ENCODE data around the gene KIAA0753. TPM values are rescaled to one million over a fixed set of nuclear protein-coding genes. Genes with fewer than 3 reads are reported as not detected.
"Not testable (repeated sequence)": the region's sequence is repeated elsewhere in the genome, so short reads cannot be mapped to it uniquely, and the experiment has no call there.

The KIAA0753 gene
- total RNA-seq, 1 donor from 2014 or later: 3.1 TPM

DNA sequence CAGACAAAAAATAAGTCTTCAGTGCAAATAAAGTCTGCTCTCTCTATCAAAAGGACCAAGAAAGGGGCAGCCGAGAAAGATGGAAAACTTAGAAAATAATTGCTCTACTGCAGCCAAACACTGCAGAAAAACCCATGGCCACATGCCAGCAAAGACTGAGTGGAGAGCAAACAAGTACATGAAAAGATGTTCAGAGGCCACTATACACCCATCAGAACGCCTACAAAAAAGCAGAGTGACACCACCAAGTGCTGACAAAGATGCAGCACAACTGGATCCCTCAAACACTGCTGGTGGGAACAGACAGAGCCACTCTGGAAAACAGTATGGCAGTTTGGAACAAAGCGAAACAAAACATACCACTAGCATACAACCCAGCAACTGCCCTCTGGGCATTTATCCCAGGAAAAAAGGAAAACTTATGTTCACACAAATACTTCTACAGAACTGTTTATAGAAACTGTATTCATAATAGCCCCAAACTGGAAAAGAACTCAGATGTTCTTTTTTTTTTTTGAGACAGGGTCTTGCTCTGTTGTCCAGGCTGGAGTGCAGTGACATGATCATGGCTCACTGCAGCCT is 36.7 kb downstream of the KIAA0753 start:
- DNase-seq (ENCODE audit: low spot score): no peak
- no peak for ATAC-seq

DNA sequence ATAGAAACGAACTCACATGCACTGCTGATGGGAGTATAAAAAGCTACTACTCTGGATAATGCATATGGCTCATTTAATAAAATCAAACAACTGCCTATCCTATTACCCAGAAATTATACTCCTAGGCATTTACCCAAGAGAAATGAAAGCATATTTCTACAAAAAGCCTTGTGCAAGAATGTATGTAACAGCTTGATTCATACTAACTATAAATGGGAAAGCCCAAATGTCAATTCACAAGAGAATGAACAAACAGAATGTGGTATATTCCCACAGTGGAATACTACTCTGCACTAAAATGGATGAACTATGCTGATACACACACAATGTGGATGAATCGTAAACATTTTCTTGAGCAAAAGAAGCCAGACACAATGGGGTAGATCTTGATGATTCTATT is 38.4 kb downstream of the KIAA0753 start:
- no peak for DNase-seq (ENCODE audit: low spot score)
- no peak for ATAC-seq

DNA sequence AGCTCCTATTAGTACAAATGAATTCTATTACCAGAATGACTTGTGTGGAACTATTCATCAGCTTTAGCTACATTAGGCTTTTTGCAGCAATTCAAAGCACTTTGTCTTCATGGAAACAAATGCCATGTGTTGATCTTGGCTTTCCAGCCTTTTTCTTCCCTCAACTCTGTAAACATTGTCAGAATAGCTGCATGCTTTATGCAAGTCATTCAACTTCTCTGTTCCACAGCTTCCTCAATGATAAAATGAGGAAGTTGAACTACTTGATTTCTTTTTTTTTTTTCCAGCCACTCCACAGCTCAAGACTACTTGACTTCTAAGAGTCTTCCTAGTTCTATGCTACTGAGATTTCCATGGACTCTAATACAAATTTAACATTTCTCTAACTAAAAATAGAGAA is 41.1 kb downstream of the KIAA0753 start:
- ATAC-seq (peak; percentile 36), DNase-seq (ENCODE audit: low spot score) (no peak)

DNA sequence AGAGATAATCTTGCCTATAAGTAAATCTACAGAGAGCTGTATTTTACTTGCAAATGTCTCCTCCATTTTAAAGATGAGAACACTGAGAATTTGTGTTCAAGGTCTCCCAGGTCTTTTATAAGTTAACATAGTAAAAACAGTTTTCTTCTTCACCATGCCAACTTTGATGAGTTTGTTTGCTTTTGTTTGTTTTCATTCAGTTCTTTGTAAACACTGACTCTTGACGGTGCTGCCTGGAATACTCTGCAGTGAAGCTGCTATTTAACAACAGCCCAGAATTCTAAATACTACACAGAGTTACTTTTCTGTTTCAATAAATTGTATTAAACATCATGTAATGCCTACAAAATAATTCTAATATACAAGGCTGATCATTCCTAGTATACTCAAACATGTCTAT is 42.8 kb downstream of the KIAA0753 start:
- ATAC-seq (no peak), DNase-seq (ENCODE audit: low spot score) (no peak)

DNA sequence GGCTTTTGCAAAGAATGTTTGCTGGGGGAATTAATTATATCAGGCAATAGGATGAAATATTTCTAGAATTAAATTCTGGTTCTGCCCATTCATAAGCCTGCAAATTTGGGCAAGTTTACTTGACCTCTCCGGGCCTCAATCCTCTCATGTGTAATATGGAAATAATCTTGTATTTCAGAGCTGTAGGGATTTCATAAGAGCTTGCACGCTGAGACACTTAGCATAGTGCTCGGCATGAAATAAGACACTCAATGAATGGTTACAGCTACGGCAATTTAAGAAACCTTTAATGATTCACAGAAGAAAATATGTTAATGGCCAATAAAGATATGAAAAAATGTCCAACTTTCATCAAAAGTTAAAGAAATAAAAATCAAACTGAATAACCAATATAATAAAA is 43.6 kb downstream of the KIAA0753 start:
- DNase-seq (ENCODE audit: low spot score) (no peak), ATAC-seq (no peak)

DNA sequence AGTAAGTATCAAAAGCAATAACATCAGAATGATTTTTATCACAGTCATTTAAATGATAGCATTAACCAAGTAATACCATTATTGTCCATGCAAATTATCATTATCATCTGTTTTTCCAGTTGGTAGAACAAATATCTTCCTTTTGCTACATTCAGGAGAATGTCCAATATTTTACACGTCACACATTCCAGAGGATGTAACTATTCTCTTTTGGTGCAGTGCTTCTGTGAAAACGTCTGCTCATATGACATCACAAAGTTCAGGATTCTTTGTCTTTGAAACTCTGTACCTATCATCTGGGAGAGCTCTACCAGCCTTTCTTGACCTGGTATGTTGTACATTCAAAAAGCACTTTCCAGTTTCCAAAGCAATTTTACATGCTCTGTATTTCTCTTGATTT is 44.0 kb downstream of the KIAA0753 start:
- no peak for ATAC-seq
- DNase-seq (ENCODE audit: low spot score): no peak

DNA sequence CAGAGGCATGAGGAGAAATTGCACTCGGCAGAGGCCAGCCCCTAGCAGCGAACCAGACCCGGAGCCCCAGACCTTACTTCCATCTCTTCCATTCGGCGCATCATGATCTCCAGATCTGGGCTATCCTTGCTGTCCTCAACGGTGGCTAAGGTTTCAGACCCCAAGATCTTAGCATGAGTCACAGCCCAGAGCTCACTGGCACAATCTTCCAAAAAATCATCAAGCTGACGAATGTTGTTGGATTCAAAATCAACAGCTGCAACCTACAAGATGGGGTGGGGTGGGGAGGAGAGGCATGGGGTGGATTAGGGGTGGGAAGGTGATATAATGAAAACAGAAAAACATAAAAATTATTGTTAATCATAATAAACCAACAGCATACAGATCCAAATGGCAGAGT is 44.4 kb downstream of the KIAA0753 start:
- ATAC-seq (no peak), DNase-seq (ENCODE audit: low spot score) (no peak)

DNA sequence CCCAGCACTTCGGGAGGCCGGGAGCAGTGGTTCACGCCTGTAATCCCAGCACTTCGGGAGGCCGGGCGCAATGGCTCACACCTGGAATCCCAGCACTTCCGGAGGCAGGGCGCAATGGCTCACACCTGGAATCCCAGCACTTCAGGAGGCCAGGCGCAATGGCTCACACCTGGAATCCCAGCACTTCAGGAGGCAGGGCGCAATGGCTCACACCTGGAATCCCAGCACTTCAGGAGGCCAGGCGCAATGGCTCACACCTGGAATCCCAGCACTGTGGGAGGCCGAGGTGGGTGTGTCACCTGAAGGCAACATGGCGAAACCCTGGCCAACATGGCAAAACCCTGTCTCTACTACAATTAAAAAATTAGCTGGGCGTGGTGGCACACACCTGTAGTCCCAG is 47.1 kb downstream of the KIAA0753 start:
- ATAC-seq; DNase-seq (ENCODE audit: low spot score): not testable (repeated sequence)

DNA sequence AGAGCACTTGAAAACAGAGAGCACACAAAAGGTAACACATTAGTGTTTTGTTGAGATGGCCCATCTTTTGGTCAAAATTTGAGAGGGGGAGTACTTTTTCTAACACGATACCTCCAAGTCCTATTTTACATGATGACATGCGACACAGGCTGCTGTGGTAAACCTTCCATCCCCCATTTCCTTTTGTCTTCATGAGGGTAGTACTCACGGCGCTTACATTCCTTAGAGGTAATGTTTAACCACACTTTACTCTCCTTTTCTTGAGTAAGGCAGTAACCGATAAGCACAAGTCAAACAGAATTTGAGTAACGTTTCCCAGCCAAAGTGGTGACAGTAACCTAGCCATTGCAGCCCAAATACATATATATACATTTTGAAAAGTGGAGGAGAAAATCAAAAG is 48.3 kb downstream of the KIAA0753 start:
- ATAC-seq: no peak
- no peak for DNase-seq (ENCODE audit: low spot score)

DNA sequence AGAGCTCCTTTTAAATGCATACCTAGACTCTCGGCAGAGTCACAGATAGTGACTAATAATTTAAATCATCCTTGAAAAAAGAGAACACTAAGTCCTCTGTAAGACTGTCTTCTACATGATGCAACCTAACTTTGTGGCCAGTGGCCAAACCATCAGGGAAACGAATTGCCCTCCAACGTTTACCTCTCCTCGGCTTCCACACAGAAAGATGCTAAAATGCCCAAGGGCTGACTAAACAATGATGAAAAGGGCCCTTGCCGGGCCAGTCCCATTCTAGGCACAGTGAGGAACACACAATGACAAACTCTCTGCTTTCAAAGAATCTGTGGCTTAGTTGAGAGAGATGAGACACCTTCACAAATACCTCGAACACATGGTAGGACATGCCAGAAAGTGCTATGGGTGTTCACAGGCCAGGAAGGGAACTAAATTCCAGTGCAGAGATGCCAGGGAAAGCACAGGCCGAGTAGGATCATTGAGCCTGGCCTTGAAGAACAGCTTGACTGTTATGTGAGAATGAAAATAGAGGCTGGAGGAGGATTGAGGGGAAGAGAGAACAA is 48.8 kb downstream of the KIAA0753 start:
- ATAC-seq (no peak), DNase-seq (ENCODE audit: low spot score) (no peak)

DNA sequence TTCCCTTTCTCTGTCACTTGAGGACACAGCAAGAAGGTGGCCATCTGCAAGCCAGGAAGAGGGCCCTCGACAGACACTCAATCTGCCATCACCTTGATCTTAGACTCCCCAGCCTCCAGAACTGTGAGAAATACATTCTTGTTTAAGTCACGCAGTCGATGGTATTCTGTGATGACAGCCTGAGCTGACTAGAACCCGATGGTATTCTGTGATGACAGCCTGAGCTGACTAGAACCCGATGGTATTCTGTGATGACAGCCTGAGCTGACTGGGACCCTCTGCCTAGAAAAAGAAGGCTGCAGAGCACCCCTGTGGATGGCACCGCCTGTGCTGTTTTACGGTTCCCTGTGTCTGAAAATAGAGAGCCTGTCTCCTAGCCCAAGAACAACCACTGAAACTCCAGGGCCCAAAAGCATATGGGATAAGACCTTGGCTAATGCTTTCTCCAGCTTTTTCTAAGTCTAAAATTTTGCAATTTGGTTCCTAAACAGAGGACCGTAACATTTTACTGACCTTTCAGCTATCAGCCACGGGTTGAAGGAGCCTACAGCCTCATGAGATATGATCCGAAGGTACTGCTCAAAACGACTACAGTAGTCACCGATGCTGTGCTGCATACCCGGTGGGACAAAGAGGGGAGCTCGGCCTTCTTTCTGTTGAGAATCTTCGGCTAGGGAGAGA is 51.1 kb downstream of the KIAA0753 start:
- no peak for DNase-seq (ENCODE audit: low spot score)
- ATAC-seq: no peak

DNA sequence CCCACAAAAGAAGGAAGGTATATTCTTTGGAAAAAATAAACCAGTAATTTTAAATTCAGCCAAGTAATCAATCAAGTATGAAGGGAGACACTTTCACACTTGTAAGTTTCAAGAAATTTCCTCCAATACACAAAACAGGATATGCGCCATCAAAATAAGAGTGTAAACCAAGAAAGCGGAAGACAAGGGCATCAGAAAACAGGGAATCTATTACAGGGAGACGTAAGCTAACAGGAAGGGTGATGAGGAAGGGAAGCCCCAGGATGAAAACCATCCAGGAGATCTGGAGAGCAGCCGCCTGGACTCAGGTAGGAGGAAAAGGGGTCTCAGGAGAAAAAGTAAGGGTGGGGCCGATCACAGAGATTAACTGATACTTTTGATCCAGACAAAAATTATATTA is 52.3 kb downstream of the KIAA0753 start:
- ATAC-seq: no peak
- no peak for DNase-seq (ENCODE audit: low spot score)

DNA sequence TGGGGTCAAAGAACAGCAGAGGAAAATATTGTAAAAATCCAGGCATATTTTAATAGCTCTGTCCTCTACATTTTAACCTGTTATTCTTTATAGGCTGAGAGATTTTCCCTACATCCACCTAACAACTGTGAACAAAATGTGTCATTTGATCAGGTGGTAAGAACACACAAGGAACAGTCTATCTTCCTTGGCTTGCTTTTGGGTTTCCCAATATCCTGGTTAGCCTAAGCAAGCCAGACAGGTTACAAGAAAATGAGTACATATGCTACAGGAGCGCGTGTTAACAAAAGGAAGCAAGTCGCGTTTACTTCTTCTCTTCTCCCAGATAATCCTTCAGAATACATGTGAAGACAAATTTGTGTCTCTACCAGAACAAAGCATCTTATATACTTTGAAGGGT is 53.2 kb downstream of the KIAA0753 start:
- DNase-seq (ENCODE audit: low spot score) (no peak), ATAC-seq (no peak)

DNA sequence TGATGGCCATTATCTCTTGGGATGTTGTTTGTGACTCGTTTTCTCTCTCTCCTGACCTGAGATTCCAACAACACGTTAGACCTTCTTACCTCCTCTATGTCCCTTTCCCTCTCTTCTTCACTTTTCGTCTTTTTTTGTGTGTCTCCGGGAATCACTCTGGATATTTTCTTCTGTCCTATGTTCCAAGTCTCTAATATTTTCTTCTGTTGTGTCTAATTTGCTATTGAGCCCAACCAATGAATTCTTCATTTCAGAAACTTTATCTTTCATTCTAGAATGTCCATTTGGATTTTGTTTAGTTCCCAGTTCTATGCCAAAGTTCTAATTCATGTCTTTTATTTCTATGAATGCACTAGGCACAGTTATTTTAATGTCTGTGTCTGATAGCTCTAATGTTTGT is 57.1 kb downstream of the KIAA0753 start:
- ATAC-seq (no peak), DNase-seq (ENCODE audit: low spot score) (no peak)

DNA sequence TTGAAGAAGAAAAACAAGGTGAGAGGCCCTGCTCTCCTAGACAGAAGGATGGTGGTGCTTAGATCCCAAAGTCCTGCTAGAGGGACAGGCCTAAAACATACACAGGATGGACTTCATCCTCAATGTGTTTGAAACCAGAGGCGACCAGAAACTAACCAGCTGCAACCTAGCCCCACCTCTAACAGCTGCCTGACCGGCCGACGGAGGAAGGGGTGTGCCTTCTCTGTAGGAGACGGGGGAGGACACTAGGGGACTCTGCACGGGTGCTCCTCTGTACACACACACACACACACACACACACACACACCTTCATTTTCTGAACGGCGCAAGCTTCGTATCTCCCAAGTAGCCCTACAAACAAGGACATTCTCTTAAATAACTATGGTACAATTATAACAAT is 59.9 kb downstream of the KIAA0753 start:
- no peak for DNase-seq (ENCODE audit: low spot score)
- no peak for ATAC-seq

DNA sequence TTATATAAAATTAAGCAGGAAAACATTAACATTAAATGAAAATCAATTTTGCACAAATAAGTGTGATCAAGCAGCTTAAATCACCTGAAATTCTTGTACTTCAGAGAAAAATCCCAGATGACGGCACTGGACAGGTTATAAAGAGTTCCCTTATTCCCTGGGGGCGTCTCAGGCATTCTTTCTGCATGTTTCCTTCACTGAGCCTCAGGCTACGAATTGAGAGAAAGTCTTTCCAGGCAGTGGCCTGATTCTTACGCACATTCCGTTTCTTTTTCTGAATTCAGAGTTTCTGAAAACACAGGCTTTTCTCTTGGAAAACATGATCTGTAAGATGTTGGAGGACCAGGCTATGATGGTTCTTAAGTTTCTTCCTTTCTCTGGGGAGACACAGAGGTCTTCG is 62.0 kb downstream of the KIAA0753 start:
- DNase-seq (ENCODE audit: low spot score): no peak
- no peak for ATAC-seq

DNA sequence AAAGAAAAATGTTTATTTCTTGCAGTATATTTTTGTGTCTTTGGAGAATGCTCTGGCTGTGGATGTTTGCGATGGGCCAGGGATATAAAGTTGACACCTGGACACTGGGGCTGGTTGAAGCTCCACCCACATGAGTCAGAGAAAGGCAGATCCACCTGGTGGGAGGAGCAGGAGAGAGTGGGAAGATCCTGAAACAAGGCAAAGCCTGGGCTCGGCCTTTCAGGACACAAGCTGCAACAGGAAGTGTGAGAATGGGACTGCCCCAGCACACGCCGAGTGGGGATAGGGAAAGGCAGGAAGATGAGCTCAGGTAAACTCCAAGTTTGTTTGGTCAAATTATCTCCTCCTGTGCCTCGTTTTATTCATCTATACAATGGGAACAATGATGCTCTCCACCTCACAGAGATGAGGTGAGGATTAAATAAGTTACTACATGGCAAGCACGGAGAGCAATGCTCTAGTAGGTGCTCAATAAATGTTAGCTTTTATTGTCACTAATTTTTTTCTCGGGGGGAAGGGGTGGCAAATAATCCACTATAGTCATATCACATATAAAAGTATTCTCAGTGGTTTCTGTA is 62.7 kb downstream of the KIAA0753 start:
- ATAC-seq (no peak), DNase-seq (ENCODE audit: low spot score) (no peak)

DNA sequence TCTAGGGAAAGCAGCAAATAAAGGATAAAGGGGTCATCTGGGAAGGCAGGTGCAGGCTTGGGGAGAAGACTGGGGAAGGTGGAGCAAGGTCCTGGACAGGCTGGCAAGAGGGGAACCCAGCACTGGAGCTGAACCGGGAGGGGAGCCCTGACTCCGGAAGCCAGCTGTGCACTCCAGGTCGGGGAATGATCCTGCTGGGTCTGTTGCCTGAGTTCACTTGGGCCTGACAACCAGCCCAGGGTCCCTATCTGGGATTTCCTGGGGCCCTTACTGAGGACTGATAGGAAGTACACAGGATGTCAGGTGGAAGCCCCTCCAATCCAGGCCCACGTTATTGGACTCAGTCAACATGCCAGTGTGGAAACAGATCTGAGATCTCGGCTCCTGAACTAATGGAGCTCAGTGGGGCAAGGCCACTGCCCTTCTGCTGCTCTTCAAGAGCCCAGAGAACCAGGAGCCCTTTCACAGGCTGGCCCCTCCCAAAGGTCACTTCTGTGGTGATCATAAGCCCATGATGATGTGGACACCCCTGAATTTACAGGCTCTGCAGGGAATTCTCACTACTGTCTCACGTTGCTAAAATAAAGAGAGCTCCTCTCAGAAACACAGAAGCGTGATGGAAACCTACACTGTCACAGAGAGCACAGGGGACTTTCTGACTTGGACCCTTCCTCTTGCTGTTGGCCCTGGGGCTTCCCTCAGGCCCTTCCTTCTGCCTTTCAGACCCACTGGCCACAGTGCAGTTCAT is 64.3 kb downstream of the KIAA0753 start:
- DNase-seq (ENCODE audit: low spot score) (no peak), ATAC-seq (no peak)

DNA sequence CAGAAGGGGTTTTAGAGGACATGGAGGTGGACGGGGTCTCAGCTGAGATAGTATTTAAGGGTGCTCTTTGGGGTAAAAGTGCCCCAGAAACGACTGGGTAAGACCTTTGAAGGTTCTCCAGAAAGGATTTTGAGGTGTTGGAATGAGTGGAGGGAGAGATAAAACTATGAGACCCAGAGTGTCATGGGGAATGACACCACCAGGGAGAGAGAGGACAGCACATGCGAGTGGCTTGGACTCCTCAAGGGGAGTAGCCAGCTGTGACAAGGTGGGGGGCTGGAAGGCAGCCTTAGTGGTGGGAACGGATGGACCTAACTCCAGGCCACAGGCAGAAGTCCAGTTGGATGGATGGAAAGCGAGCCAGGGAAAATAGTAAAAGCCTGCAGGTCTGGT is 64.9 kb downstream of the KIAA0753 start:
- no peak for ATAC-seq
- DNase-seq (ENCODE audit: low spot score): no peak

DNA sequence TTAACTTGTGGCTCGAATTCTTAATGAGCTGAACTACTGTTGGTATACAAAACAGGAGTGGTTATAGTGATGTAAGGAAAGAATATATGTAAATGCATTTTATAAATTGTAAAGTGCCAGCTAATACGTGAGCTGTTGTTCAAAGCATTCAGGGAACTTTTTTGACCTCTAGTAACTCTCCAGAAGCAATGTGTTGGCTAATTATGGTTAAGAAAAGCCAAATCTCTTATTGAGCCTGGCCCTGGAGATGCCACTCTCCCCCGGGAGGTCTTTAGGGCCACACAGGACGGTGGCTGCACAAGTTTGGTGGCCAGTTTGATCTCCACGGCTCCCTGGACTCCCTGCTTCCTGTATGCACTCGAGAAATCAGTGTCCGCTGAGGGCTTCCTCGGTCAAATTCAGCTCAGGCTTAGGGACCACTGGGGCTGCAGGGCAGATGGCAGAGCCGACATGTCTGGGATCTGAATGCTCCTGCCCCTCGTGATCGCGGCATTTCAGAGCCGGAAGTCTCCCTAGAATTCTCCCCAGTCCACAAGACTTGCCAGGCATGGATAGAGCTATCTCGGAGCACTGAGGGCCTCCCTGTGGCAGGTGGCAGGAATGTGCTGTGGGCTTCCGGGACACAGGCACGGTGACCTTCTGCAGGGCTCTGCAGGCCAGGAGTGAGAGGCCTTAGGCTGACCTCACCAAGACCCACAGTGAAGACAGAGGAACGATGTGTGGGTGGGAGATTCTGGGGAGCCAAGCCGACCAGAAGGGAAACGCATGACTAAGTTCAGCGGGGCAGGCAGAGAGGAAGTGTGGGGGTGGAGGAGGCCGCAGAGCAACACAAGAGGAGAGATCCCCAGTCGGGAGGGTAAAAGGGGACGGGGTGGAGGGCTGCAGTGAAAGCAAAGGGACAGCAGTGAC is 65.6 kb downstream of the KIAA0753 start:
- ATAC-seq (peak; percentile 69), DNase-seq (ENCODE audit: low spot score) (no peak)
